Measurements from ENCODE around the gene S100A10. TPM values are rescaled to one million over a fixed set of nuclear protein-coding genes. Genes with fewer than 3 reads are reported as not detected.

S100A10 gene
- polyA plus RNA-seq, 1 experiment: 40.3 TPM

- no peak for TF ChIP-seq CTCF (IDR thresholded peaks at IDR 0.05; ENCODE audit: insufficient read depth, low read depth, low read length)
- no peaks in the 10 kb centered on the region for H3K27me3 ChIP-seq (ENCODE audit: control insufficient read depth, insufficient read depth, low read length)
- CTCF ChIA-PET: interaction anchor here (1.2 kb wide), 2 partner anchors 38 to 41 kb away, joined by 3 read pairs; no protein-coding TSS in a partner anchor
- no peak for DNase-seq (ENCODE audit: low read depth)
- no peak overlapping the region for H3K4me3 ChIP-seq (ENCODE audit: low read depth, low read length)
- no peaks in the 10 kb centered on the region for H3K36me3 ChIP-seq (ENCODE audit: control insufficient read depth, insufficient read depth, low read length)
- POLR2A ChIA-PET: no interaction called here
These were observed 32.7 kb downstream of the S100A10 start for GRCh38 chr1:151960780-151961513.

- ChIA-PET POLR2A (no interaction called here), CTCF (interaction anchor here (1.3 kb wide), 1 partner anchor 9 kb away, joined by 6 read pairs; no protein-coding TSS in a partner anchor)
- Histone ChIP-seq H3K27me3 (ENCODE audit: control insufficient read depth, insufficient read depth, low read length) (no peaks in the 10 kb centered on the region), H3K4me3 (ENCODE audit: low read depth, low read length) (no peak overlapping the region), H3K36me3 (ENCODE audit: control insufficient read depth, insufficient read depth, low read length) (no peaks in the 10 kb centered on the region)
- DNase-seq (ENCODE audit: low read depth): no peak
- TF ChIP-seq CTCF (IDR thresholded peaks at IDR 0.05; ENCODE audit: insufficient read depth, low read depth, low read length): no peak
These were observed 34.7 kb downstream of the S100A10 start for GRCh38 chr1:151958959-151959358.

- no peaks in the 10 kb centered on the region for H3K27me3 ChIP-seq (ENCODE audit: control insufficient read depth, insufficient read depth, low read length)
- CTCF ChIA-PET: interaction anchor here (0.7 kb wide), 1 partner anchor 11 kb away, joined by 3 read pairs; no protein-coding TSS in a partner anchor
These were observed 36.6 kb downstream of the S100A10 start for GRCh38 chr1:151956957-151957497.

GRCh38 chr1:151953409-151954094 lies 40.1 kb downstream of the S100A10 start:
- H3K27me3 ChIP-seq (ENCODE audit: control insufficient read depth, insufficient read depth, low read length): no peaks in the 10 kb centered on the region

More at GRCh38 chr1:151956957-151957497, 36.6 kb downstream of the S100A10 start:
- no peak for DNase-seq (ENCODE audit: low read depth)
- H3K4me3 ChIP-seq (ENCODE audit: low read depth, low read length): no peak overlapping the region
- no peak for TF ChIP-seq CTCF (IDR thresholded peaks at IDR 0.05; ENCODE audit: insufficient read depth, low read depth, low read length)
- H3K36me3 ChIP-seq (ENCODE audit: control insufficient read depth, insufficient read depth, low read length): no peaks in the 10 kb centered on the region
- POLR2A ChIA-PET: no interaction called here

More at GRCh38 chr1:151953409-151954094, 40.1 kb downstream of the S100A10 start:
- CTCF ChIA-PET: interaction anchor here (1.5 to 3.2 kb wide), 3 partner anchors 15 to 48 kb away, joined by 5 to 16 read pairs (median 8); no protein-coding TSS in a partner anchor
- DNase-seq (ENCODE audit: low read depth): no peak
- H3K36me3 ChIP-seq (ENCODE audit: control insufficient read depth, insufficient read depth, low read length): no peaks in the 10 kb centered on the region
- TF ChIP-seq CTCF (IDR thresholded peaks at IDR 0.05; ENCODE audit: insufficient read depth, low read depth, low read length): no peak
- no peak overlapping the region for H3K4me3 ChIP-seq (ENCODE audit: low read depth, low read length)
- POLR2A ChIA-PET: no interaction called here

Measured in BJ (cell line).